GM23338 (cell line): ENCODE data around the gene EDEM1. TPM values are rescaled to one million over a fixed set of nuclear protein-coding genes. Genes with fewer than 3 reads are reported as not detected.

Source experiments
- ATAC-seq: fragments of 200-7000 bp; cut with Tn5 transposase; 3 replicates; pipeline ENCODE4 v1.9.1; 2020
- DNase-seq: peaks from one replicate; pipeline ENCODE4 v3.0.0-alpha.2; 2015; ENCODE audit warnings: low spot score
- H2AFZ ChIP-seq: fragments of 200-600 bp; sonication (generic); 2 replicates; pipeline ENCODE4 v1.8.0; 2016; ENCODE audit warnings: antibody characterized with exemption, mild to moderate bottlenecking, moderate library complexity
- H3F3A ChIP-seq: fragments of 200-600 bp; sonication (generic); replicated peaks from 2 replicates; pipeline ENCODE4 v1.8.0; 2017; ENCODE audit warnings: antibody characterized with exemption, mixed run types, low read depth
- H3K27ac ChIP-seq: fragments of 200-600 bp; sonication (generic); 2 replicates; pipeline ENCODE4 v1.6.1; 2016; ENCODE audit warnings: low read depth
- H3K27me3 ChIP-seq: fragments of 200-600 bp; sonication (generic); 2 replicates; pipeline ENCODE4 v1.8.0; 2016; ENCODE audit warnings: mild to moderate bottlenecking, mixed run types, moderate library complexity; ENCODE audit not compliant: insufficient read depth
- H3K36me3 ChIP-seq: fragments of 200-600 bp; sonication (generic); 2 replicates; pipeline ENCODE4 v1.8.0; 2016; ENCODE audit warnings: mild to moderate bottlenecking; ENCODE audit not compliant: insufficient read depth
- H3K4me1 ChIP-seq: fragments of 200-600 bp; sonication (generic); 2 replicates; pipeline ENCODE4 v1.8.0; 2016; ENCODE audit warnings: mild to moderate bottlenecking, moderate library complexity; ENCODE audit not compliant: insufficient read depth
- H3K4me2 ChIP-seq: fragments of 200-600 bp; sonication (generic); 2 replicates; pipeline ENCODE4 v1.7.1; 2017; ENCODE audit warnings: mixed run types
- H3K4me3 ChIP-seq: fragments of 200-600 bp; sonication (generic); 2 replicates; pipeline ENCODE4 v1.6.1; 2016; ENCODE audit warnings: mixed run types
- H3K79me2 ChIP-seq: fragments of 200-600 bp; sonication (generic); replicated peaks from 2 replicates; pipeline ENCODE4 v1.8.0; 2017; ENCODE audit warnings: mild to moderate bottlenecking; ENCODE audit not compliant: insufficient read depth
- H3K9me2 ChIP-seq: fragments of 200-600 bp; sonication (generic); 2 replicates; pipeline ENCODE4 v1.8.0; 2017; ENCODE audit not compliant: insufficient read depth
- H4K20me1 ChIP-seq: fragments of 200-600 bp; sonication (generic); replicated peaks from 2 replicates; pipeline ENCODE4 v1.8.0; 2017; ENCODE audit warnings: mild to moderate bottlenecking; ENCODE audit not compliant: insufficient read depth
- H3K27ac Mint-ChIP-seq: 2 replicates; pipeline ENCODE4 v1.8.0; 2020; ENCODE audit warnings: inconsistent platforms, mild to moderate bottlenecking, moderate library complexity, mixed read lengths
- H3K27me3 Mint-ChIP-seq: 3 replicates; pipeline ENCODE4 v1.8.0; 2022; ENCODE audit warnings: low read depth, mild to moderate bottlenecking, moderate library complexity, mixed read lengths, inconsistent platforms; ENCODE audit not compliant: insufficient read depth, poor library complexity
- H3K36me3 Mint-ChIP-seq: 3 replicates; pipeline ENCODE4 v1.8.0; 2021; ENCODE audit warnings: low read depth, mild to moderate bottlenecking, inconsistent platforms, moderate library complexity, mixed read lengths
- H3K4me1 Mint-ChIP-seq: 3 replicates; pipeline ENCODE4 v1.8.0; 2020; ENCODE audit warnings: mild to moderate bottlenecking, inconsistent platforms, mixed read lengths
- H3K4me3 Mint-ChIP-seq: 3 replicates; pipeline ENCODE4 v1.8.0; 2021; ENCODE audit warnings: moderate library complexity, mild to moderate bottlenecking, inconsistent platforms, mixed read lengths
- H3K9me3 Mint-ChIP-seq: 3 replicates; pipeline ENCODE4 v1.8.0; 2020; ENCODE audit warnings: moderate library complexity, mild to moderate bottlenecking, inconsistent platforms, mixed read lengths
- EZH2phosphoT487 ChIP-seq: fragments of 200-600 bp; sonication (generic); IDR thresholded peaks from one replicate; pipeline ENCODE4 v1.8.1; 2018; ENCODE audit warnings: antibody characterized with exemption; ENCODE audit not compliant: unreplicated experiment
- STAT1 ChIP-seq: IDR thresholded peaks from one replicate; pipeline ENCODE4 v1.6.1; 2016; ENCODE audit warnings: antibody characterized with exemption; ENCODE audit not compliant: unreplicated experiment
- ZNF114 ChIP-seq: fragments of 250-450 bp; sonication (Bioruptor Pico); IDR thresholded peaks from 2 replicates; pipeline ENCODE4 v1.5.0; 2020; ENCODE audit warnings: mild to moderate bottlenecking, moderate library complexity
- polyA plus RNA-seq: library from polyadenylated mRNA; unstranded; fragments of >200 nt; fragmentation: Nextera tagmentation; extraction: Ambion mirVana; gene quantifications from 2 replicates; pipeline ENCODE4 v1.2.1, GENCODE V29; 2016
- total RNA-seq: library from RNA; depleted of rRNA; stranded (reverse); fragments of >200 nt; shearing (Covaris generic); gene quantifications from 2 replicates; pipeline ENCODE4 v1.2.3, GENCODE V29; 2014
- TF ChIP-seq, protein P1 (sequence below): fragments of 250-450 bp; sonication (Bioruptor Pico); IDR thresholded peaks from 2 replicates; pipeline ENCODE4 v1.5.0; 2020; ENCODE audit warnings: mild to moderate bottlenecking, moderate library complexity
- TF ChIP-seq, protein P2 (sequence below), 2 experiments: fragments of 200-600 bp in 1 of 2; sonication (generic) in 1 of 2; conservative IDR thresholded peaks; 2 replicates each; pipeline versions ENCODE4 v1.5.1 to v1.6.1; 2016 to 2017; ENCODE audit warnings: antibody characterized with exemption in 2 of 2, low read depth in 2 of 2, mild to moderate bottlenecking in 2 of 2, moderate library complexity in 1 of 2
- TF ChIP-seq, protein P3 (sequence below): IDR thresholded peaks from one replicate; pipeline ENCODE4 v1.6.1; 2018; ENCODE audit warnings: antibody characterized with exemption; ENCODE audit not compliant: unreplicated experiment

Gene EDEM1
- total and polyA plus RNA-seq, 2 experiments from 2014 or later: 2.2 to 36.7 TPM

DNA sequence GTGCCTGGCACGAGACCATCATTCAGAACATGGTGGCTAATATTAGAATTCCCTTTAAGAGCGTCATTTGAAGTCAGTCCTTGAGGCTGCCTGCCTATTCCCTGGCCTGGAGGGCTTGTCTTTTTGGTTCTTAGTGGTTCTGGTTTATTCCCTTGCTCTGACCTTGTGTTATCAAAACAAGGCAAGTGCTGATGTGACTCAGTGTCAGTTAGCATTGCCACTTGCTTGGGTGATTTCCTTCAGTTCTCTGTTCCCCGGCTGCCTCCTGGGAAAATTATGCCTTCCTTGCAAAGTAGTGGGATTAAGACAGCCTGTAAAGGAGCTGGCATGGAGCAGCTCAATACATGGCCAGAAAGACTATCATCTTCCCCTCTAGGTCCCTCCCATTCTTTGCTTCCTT is 64.6 kb downstream of the EDEM1 start (continued):
- TF ChIP-seq, protein P1, sequence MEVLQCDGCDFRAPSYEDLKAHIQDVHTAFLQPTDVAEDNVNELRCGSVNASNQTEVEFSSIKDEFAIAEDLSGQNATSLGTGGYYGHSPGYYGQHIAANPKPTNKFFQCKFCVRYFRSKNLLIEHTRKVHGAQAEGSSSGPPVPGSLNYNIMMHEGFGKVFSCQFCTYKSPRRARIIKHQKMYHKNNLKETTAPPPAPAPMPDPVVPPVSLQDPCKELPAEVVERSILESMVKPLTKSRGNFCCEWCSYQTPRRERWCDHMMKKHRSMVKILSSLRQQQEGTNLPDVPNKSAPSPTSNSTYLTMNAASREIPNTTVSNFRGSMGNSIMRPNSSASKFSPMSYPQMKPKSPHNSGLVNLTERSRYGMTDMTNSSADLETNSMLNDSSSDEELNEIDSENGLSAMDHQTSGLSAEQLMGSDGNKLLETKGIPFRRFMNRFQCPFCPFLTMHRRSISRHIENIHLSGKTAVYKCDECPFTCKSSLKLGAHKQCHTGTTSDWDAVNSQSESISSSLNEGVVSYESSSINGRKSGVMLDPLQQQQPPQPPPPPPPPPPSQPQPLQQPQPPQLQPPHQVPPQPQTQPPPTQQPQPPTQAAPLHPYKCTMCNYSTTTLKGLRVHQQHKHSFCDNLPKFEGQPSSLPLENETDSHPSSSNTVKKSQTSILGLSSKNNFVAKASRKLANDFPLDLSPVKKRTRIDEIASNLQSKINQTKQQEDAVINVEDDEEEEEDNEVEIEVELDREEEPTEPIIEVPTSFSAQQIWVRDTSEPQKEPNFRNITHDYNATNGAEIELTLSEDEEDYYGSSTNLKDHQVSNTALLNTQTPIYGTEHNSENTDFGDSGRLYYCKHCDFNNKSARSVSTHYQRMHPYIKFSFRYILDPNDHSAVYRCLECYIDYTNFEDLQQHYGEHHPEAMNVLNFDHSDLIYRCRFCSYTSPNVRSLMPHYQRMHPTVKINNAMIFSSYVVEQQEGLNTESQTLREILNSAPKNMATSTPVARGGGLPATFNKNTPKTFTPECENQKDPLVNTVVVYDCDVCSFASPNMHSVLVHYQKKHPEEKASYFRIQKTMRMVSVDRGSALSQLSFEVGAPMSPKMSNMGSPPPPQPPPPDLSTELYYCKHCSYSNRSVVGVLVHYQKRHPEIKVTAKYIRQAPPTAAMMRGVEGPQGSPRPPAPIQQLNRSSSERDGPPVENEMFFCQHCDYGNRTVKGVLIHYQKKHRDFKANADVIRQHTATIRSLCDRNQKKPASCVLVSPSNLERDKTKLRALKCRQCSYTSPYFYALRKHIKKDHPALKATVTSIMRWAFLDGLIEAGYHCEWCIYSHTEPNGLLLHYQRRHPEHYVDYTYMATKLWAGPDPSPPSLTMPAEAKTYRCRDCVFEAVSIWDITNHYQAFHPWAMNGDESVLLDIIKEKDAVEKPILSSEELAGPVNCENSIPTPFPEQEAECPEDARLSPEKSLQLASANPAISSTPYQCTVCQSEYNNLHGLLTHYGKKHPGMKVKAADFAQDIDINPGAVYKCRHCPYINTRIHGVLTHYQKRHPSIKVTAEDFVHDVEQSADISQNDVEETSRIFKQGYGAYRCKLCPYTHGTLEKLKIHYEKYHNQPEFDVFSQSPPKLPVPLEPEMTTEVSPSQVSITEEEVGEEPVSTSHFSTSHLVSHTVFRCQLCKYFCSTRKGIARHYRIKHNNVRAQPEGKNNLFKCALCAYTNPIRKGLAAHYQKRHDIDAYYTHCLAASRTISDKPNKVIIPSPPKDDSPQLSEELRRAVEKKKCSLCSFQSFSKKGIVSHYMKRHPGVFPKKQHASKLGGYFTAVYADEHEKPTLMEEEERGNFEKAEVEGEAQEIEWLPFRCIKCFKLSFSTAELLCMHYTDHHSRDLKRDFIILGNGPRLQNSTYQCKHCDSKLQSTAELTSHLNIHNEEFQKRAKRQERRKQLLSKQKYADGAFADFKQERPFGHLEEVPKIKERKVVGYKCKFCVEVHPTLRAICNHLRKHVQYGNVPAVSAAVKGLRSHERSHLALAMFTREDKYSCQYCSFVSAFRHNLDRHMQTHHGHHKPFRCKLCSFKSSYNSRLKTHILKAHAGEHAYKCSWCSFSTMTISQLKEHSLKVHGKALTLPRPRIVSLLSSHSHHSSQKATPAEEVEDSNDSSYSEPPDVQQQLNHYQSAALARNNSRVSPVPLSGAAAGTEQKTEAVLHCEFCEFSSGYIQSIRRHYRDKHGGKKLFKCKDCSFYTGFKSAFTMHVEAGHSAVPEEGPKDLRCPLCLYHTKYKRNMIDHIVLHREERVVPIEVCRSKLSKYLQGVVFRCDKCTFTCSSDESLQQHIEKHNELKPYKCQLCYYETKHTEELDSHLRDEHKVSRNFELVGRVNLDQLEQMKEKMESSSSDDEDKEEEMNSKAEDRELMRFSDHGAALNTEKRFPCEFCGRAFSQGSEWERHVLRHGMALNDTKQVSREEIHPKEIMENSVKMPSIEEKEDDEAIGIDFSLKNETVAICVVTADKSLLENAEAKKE (CRISPR knock-in tag): no peak
- TF ChIP-seq, protein P2, sequence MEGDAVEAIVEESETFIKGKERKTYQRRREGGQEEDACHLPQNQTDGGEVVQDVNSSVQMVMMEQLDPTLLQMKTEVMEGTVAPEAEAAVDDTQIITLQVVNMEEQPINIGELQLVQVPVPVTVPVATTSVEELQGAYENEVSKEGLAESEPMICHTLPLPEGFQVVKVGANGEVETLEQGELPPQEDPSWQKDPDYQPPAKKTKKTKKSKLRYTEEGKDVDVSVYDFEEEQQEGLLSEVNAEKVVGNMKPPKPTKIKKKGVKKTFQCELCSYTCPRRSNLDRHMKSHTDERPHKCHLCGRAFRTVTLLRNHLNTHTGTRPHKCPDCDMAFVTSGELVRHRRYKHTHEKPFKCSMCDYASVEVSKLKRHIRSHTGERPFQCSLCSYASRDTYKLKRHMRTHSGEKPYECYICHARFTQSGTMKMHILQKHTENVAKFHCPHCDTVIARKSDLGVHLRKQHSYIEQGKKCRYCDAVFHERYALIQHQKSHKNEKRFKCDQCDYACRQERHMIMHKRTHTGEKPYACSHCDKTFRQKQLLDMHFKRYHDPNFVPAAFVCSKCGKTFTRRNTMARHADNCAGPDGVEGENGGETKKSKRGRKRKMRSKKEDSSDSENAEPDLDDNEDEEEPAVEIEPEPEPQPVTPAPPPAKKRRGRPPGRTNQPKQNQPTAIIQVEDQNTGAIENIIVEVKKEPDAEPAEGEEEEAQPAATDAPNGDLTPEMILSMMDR (conservative IDR thresholded peaks at IDR 0.05; ENCODE audit: low read depth in 2 of 2): no peak

DNA sequence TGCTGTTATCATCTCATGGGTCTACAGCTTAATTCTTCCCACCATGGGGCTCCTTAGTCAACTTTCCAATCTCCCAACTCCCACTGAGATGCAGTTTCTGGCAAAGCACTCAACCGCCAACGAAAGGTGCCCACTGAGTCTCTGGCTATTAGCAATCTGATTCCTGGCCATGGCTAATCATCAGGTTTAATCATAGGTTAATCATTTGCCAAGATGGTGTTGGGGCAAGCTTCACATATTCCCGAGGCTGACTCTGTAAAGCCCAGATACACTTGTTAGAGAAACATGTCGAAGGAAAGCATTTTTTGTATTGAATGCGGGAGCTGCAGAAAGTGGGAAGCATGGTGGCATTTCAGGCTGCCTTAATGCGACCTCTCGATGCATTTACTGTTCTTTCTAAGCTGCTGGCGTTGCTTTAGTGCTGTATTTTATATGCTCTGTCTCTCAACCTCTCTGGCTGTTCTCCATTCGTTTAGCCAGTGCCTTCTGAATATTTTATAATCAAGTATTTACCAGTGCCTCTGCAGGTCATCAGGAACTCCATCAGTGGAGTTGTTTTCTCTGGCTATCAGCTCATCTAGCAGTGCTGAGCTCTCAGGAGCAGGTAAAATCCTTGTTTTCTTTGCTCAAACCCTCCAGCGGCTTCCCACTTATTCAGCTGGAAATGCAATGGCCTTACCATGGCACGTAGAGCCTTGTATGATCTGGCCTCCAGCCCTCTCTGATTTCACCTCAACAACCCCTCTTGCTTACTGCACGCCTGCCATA is 67.0 kb downstream of the EDEM1 start:
- DNase-seq (no peak), ATAC-seq (no peak)
- Histone ChIP-seq H2AFZ (no peak overlapping the region), H4K20me1 (no peaks in the 10 kb centered on the region), H3K36me3 (no peaks in the 10 kb centered on the region), H3K79me2 (no peaks in the 10 kb centered on the region), H3F3A (no peaks in the 10 kb centered on the region), H3K27ac (no peak overlapping the region), H3K4me1 (no peaks in the 10 kb centered on the region), H3K4me3 (no peak overlapping the region), H3K9me2 (no peaks in the 10 kb centered on the region), H3K27me3 (no peaks in the 10 kb centered on the region), H3K4me2 (no peak overlapping the region)
- Mint-ChIP-seq H3K27me3 (peaks cover 4% of the 10 kb centered on the region), H3K27ac (no peak overlapping the region), H3K36me3 (no peaks in the 10 kb centered on the region), H3K4me3 (no peak overlapping the region), H3K9me3 (peaks cover 46% of the 10 kb centered on the region), H3K4me1 (no peaks in the 10 kb centered on the region)
- TF ChIP-seq STAT1 (no peak), EZH2phosphoT487 (no peak), ZNF114 (CRISPR knock-in tag) (no peak)
- TF ChIP-seq, protein P3, sequence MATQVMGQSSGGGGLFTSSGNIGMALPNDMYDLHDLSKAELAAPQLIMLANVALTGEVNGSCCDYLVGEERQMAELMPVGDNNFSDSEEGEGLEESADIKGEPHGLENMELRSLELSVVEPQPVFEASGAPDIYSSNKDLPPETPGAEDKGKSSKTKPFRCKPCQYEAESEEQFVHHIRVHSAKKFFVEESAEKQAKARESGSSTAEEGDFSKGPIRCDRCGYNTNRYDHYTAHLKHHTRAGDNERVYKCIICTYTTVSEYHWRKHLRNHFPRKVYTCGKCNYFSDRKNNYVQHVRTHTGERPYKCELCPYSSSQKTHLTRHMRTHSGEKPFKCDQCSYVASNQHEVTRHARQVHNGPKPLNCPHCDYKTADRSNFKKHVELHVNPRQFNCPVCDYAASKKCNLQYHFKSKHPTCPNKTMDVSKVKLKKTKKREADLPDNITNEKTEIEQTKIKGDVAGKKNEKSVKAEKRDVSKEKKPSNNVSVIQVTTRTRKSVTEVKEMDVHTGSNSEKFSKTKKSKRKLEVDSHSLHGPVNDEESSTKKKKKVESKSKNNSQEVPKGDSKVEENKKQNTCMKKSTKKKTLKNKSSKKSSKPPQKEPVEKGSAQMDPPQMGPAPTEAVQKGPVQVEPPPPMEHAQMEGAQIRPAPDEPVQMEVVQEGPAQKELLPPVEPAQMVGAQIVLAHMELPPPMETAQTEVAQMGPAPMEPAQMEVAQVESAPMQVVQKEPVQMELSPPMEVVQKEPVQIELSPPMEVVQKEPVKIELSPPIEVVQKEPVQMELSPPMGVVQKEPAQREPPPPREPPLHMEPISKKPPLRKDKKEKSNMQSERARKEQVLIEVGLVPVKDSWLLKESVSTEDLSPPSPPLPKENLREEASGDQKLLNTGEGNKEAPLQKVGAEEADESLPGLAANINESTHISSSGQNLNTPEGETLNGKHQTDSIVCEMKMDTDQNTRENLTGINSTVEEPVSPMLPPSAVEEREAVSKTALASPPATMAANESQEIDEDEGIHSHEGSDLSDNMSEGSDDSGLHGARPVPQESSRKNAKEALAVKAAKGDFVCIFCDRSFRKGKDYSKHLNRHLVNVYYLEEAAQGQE: no peak
- TF ChIP-seq, protein P2 (conservative IDR thresholded peaks at IDR 0.05; ENCODE audit: low read depth in 2 of 2): no peak
